ENCODE results near the gene ZCWPW1. TPM values are rescaled to one million over a fixed set of nuclear protein-coding genes. Genes with fewer than 3 reads are reported as not detected.

ZCWPW1 gene
- total RNA-seq, 6 experiments from 2014 or later = 0.86 to 5.7 (median 2.7) TPM

GRCh38 chr7:100406767-100407166, 21.7 kb downstream of the ZCWPW1 start:
- H3K9me3 ChIP-seq = no peaks in the 10 kb centered on the region
- 45% methylated on average over 5 of the region's 6 CpGs for WGBS (ENCODE audit: insufficient coverage, low coverage, low lambda C conversion rate, missing lambda C conversion rate)

GRCh38 chr7:100402241-100402640, 26.3 kb downstream of the ZCWPW1 start:
- TF ChIP-seq CTCF (IDR thresholded peaks at IDR 0.05) (no peak), POLR2A (IDR thresholded peaks at IDR 0.05) (no peak)

More at GRCh38 chr7:100406767-100407166, 21.7 kb downstream of the ZCWPW1 start:
- H3K36me3 ChIP-seq = no peaks in the 10 kb centered on the region
- H3K27ac ChIP-seq = no peak overlapping the region
- H3K4me3 ChIP-seq = no peak overlapping the region
- TF ChIP-seq POLR2A (IDR thresholded peaks at IDR 0.05) (no peak), CTCF (IDR thresholded peaks at IDR 0.05) (no peak)
- no peak for DNase-seq
- intact Hi-C loops (cut with DNase I) = no loop called here
- no peak for ATAC-seq
- no peaks in the 10 kb centered on the region for H3K4me1 ChIP-seq
- no peaks in the 10 kb centered on the region for H3K27me3 ChIP-seq

GRCh38 chr7:100401811-100402210, 26.7 kb downstream of the ZCWPW1 start:
- 80% methylated on average over 5 of the region's 5 CpGs for WGBS (ENCODE audit: insufficient coverage, low coverage, low lambda C conversion rate, missing lambda C conversion rate)
- DNase-seq = no peak
- TF ChIP-seq CTCF (IDR thresholded peaks at IDR 0.05) (no peak), POLR2A (IDR thresholded peaks at IDR 0.05) (no peak)
- H3K9me3 ChIP-seq = no peaks in the 10 kb centered on the region
- ATAC-seq = no peak
- no peak overlapping the region for H3K4me3 ChIP-seq
- intact Hi-C loops (cut with DNase I) = no loop called here
- no peaks in the 10 kb centered on the region for H3K4me1 ChIP-seq
- no peak overlapping the region for H3K27ac ChIP-seq
- no peaks in the 10 kb centered on the region for H3K36me3 ChIP-seq
- H3K27me3 ChIP-seq = no peaks in the 10 kb centered on the region

More at GRCh38 chr7:100402241-100402640, 26.3 kb downstream of the ZCWPW1 start:
- intact Hi-C loops (cut with DNase I) = no loop called here
- 95% methylated on average over 2 of the region's 2 CpGs for WGBS (ENCODE audit: insufficient coverage, low coverage, low lambda C conversion rate, missing lambda C conversion rate)
- ATAC-seq = no peak
- Histone ChIP-seq H3K36me3 (no peaks in the 10 kb centered on the region), H3K9me3 (no peaks in the 10 kb centered on the region), H3K27me3 (no peaks in the 10 kb centered on the region), H3K4me3 (no peak overlapping the region), H3K4me1 (no peaks in the 10 kb centered on the region), H3K27ac (no peak overlapping the region)
- no peak for DNase-seq

- TF ChIP-seq CTCF (IDR thresholded peaks at IDR 0.05) (no peak), POLR2A (IDR thresholded peaks at IDR 0.05) (no peak)
- Histone ChIP-seq H3K4me1 (no peaks in the 10 kb centered on the region), H3K27ac (no peak overlapping the region), H3K36me3 (no peaks in the 10 kb centered on the region), H3K9me3 (no peaks in the 10 kb centered on the region), H3K27me3 (no peaks in the 10 kb centered on the region), H3K4me3 (no peak overlapping the region)
- WGBS (ENCODE audit: insufficient coverage, low coverage, low lambda C conversion rate, missing lambda C conversion rate) = 96% methylated on average over 5 of the region's 11 CpGs
- DNase-seq (no peak), ATAC-seq (peak in 3 of 4 donors; percentile 26 to 62 (median 32))
- intact Hi-C loops (cut with DNase I) = no loop called here
These were observed 27.8 kb downstream of the ZCWPW1 start for GRCh38 chr7:100400656-100401055.

GRCh38 chr7:100400041-100400440, 28.5 kb downstream of the ZCWPW1 start:
- H3K27me3 ChIP-seq = no peaks in the 10 kb centered on the region
- no peak overlapping the region for H3K4me3 ChIP-seq
- H3K9me3 ChIP-seq = no peaks in the 10 kb centered on the region
- no peaks in the 10 kb centered on the region for H3K4me1 ChIP-seq
- 95% methylated on average over 3 of the region's 3 CpGs for WGBS (ENCODE audit: insufficient coverage, low coverage, low lambda C conversion rate, missing lambda C conversion rate)
- no peaks in the 10 kb centered on the region for H3K36me3 ChIP-seq
- intact Hi-C loops (cut with DNase I) = no loop called here
- DNase-seq (no peak), ATAC-seq (no peak)
- H3K27ac ChIP-seq = no peak overlapping the region
- TF ChIP-seq CTCF (IDR thresholded peaks at IDR 0.05) (no peak), POLR2A (IDR thresholded peaks at IDR 0.05) (no peak)
